Esophagus (tissue), 2 donors: ENCODE data around the gene KCTD17. TPM values are rescaled to one million over a fixed set of nuclear protein-coding genes. Genes with fewer than 3 reads are reported as not detected.

ENCODE experiments used
- H3K27ac ChIP-seq, 2 donors: one replicate each; pipeline ENCODE4 v1.5.1; 2013; ENCODE audit warnings: low read depth in 2 of 2, mild to moderate bottlenecking in 2 of 2, inconsistent platforms in 1 of 2, low read length in 1 of 2, moderate library complexity in 1 of 2
- H3K27me3 ChIP-seq, 2 donors: one replicate each; pipeline ENCODE4 v1.6.1; 2013; ENCODE audit warnings: low read length in 2 of 2, control low read depth in 1 of 2, mild to moderate bottlenecking in 1 of 2; ENCODE audit not compliant: insufficient read depth in 2 of 2, control insufficient read depth in 1 of 2
- H3K36me3 ChIP-seq, 2 donors: one replicate each; pipeline ENCODE4 v1.6.1; 2013; ENCODE audit warnings: low read length in 1 of 2; ENCODE audit not compliant: control insufficient read depth in 2 of 2, insufficient read depth in 2 of 2
- H3K4me1 ChIP-seq, 2 donors: one replicate each; pipeline ENCODE4 v1.6.1; 2013; ENCODE audit warnings: low read length in 1 of 2; ENCODE audit not compliant: control insufficient read depth in 2 of 2, insufficient read depth in 2 of 2
- H3K4me3 ChIP-seq, 2 donors: one replicate each; pipeline ENCODE4 v1.5.1; 2013; ENCODE audit warnings: low read length in 2 of 2, mild to moderate bottlenecking in 2 of 2, low read depth in 1 of 2, moderate library complexity in 1 of 2
- H3K9me3 ChIP-seq, 2 donors: one replicate each; pipeline ENCODE4 v1.6.1; 2013; ENCODE audit warnings: mild to moderate bottlenecking in 2 of 2, low read depth in 1 of 2, low read length in 1 of 2, moderate library complexity in 1 of 2; ENCODE audit not compliant: control insufficient read depth in 2 of 2, insufficient read depth in 1 of 2
- WGBS, 2 donors: extraction: QIAGEN DNeasy Blood & Tissue Kit; methylation state at CpG; one replicate each; pipeline ENCODE4 v1.1.7; 2013; 5-methylcytosine and 5-hydroxymethylcytosine counted together
- polyA plus RNA-seq, 2 donors: library from polyadenylated mRNA; stranded (reverse); fragments of 200-250 nt; gene quantifications; one replicate each; pipeline ENCODE4 v1.2.3, GENCODE V29; 2013
- donor health status: healthy with polysubstance abuse.
- donor health status: Bipolar disorder and iron deficiency.

Gene KCTD17
- polyA plus RNA-seq, 2 donors = 6.7 to 7.4 TPM

GRCh38 chr22:37037669-37038068, 13.9 kb upstream of the KCTD17 start:
- Histone ChIP-seq H3K27ac (no peak overlapping the region), H3K27me3 (no peaks in the 10 kb centered on the region), H3K4me3 (no peak overlapping the region), H3K4me1 (peaks cover 0 to 3% of the 10 kb centered on the region in 2 donors), H3K36me3 (no peaks in the 10 kb centered on the region), H3K9me3 (no peaks in the 10 kb centered on the region)
- 69 to 72% methylated on average over 14 of the region's 14 CpGs for WGBS, 2 donors

GRCh38 chr22:37039466-37039865, 12.1 kb upstream of the KCTD17 start:
- Histone ChIP-seq H3K9me3 (no peaks in the 10 kb centered on the region), H3K4me1 (peaks cover 0 to 3% of the 10 kb centered on the region in 2 donors), H3K36me3 (no peaks in the 10 kb centered on the region), H3K27me3 (no peaks in the 10 kb centered on the region), H3K27ac (no peak overlapping the region), H3K4me3 (no peak overlapping the region)
- WGBS, 2 donors = 89 to 92% methylated on average over 2 of the region's 2 CpGs

- H3K9me3 ChIP-seq = no peaks in the 10 kb centered on the region
- no peak overlapping the region for H3K4me3 ChIP-seq
- H3K4me1 ChIP-seq = peaks cover 0 to 3% of the 10 kb centered on the region in 2 donors
- no peak overlapping the region for H3K27ac ChIP-seq
- H3K27me3 ChIP-seq = no peaks in the 10 kb centered on the region
- WGBS, 2 donors = 62 to 71% methylated on average over 7 of the region's 7 CpGs
- H3K36me3 ChIP-seq = no peaks in the 10 kb centered on the region
Observed at GRCh38 chr22:37043209-37043827, 8.2 kb upstream of the KCTD17 start.

- Histone ChIP-seq H3K4me3 (no peak overlapping the region), H3K4me1 (peaks cover 0 to 3% of the 10 kb centered on the region in 2 donors), H3K27me3 (no peaks in the 10 kb centered on the region), H3K36me3 (no peaks in the 10 kb centered on the region), H3K9me3 (no peaks in the 10 kb centered on the region), H3K27ac (no peak overlapping the region)
- WGBS, 2 donors = 30 to 34% methylated on average over 13 to 17 of the region's 17 CpGs
Observed at GRCh38 chr22:37043828-37044538, 7.6 kb upstream of the KCTD17 start.

GRCh38 chr22:37044634-37045625, 6.6 kb upstream of the KCTD17 start:
- Histone ChIP-seq H3K4me3 (no peak overlapping the region), H3K36me3 (no peaks in the 10 kb centered on the region), H3K9me3 (no peaks in the 10 kb centered on the region), H3K27me3 (no peaks in the 10 kb centered on the region), H3K27ac (no peak overlapping the region), H3K4me1 (peaks cover 0 to 3% of the 10 kb centered on the region in 2 donors)
- WGBS, 2 donors = 67 to 73% methylated on average over 9 of the region's 9 CpGs

GRCh38 chr22:37045958-37046357, 5.6 kb upstream of the KCTD17 start:
- H3K36me3 ChIP-seq = no peaks in the 10 kb centered on the region
- WGBS, 2 donors = 45 to 55% methylated on average over 4 of the region's 4 CpGs
- no peaks in the 10 kb centered on the region for H3K9me3 ChIP-seq
- H3K4me1 ChIP-seq = peaks cover 0 to 3% of the 10 kb centered on the region in 2 donors
- no peaks in the 10 kb centered on the region for H3K27me3 ChIP-seq
- no peak overlapping the region for H3K4me3 ChIP-seq
- H3K27ac ChIP-seq = no peak overlapping the region

- no peaks in the 10 kb centered on the region for H3K9me3 ChIP-seq
- no peak overlapping the region for H3K4me3 ChIP-seq
- WGBS, 2 donors = 85 to 90% methylated on average over 6 of the region's 6 CpGs
- H3K4me1 ChIP-seq = peaks cover 0 to 3% of the 10 kb centered on the region in 2 donors
- H3K27me3 ChIP-seq = no peaks in the 10 kb centered on the region
- no peak overlapping the region for H3K27ac ChIP-seq
- no peaks in the 10 kb centered on the region for H3K36me3 ChIP-seq
Observed at GRCh38 chr22:37046589-37046988, 5.0 kb upstream of the KCTD17 start.

- Histone ChIP-seq H3K4me1 (peaks cover 0 to 3% of the 10 kb centered on the region in 2 donors), H3K9me3 (no peaks in the 10 kb centered on the region), H3K4me3 (no peak overlapping the region), H3K27me3 (no peaks in the 10 kb centered on the region), H3K36me3 (no peaks in the 10 kb centered on the region), H3K27ac (no peak overlapping the region)
- 86 to 88% methylated on average over 7 of the region's 7 CpGs for WGBS, 2 donors
Observed at GRCh38 chr22:37047006-37047405, 4.5 kb upstream of the KCTD17 start.

GRCh38 chr22:37048133-37048532, 3.4 kb upstream of the KCTD17 start:
- Histone ChIP-seq H3K36me3 (no peaks in the 10 kb centered on the region), H3K4me3 (no peak overlapping the region), H3K9me3 (no peaks in the 10 kb centered on the region), H3K4me1 (peaks cover 0 to 11% of the 10 kb centered on the region in 2 donors), H3K27ac (no peak overlapping the region), H3K27me3 (no peaks in the 10 kb centered on the region)
- WGBS, 2 donors = 80 to 81% methylated on average over 6 of the region's 6 CpGs
